GM21723 (cell line): Measurements from ENCODE around the gene TTC5.
"Not testable (repeated sequence)": the region's sequence is repeated elsewhere in the genome, so short reads cannot be mapped to it uniquely, and the experiment has no call there.

Source experiments
- ATAC-seq: cut with Tn5 transposase; IDR thresholded peaks from one replicate; pipeline ENCODE4 v1.9.1; 2021; ENCODE audit warnings: mild to moderate bottlenecking, moderate library complexity; ENCODE audit not compliant: unreplicated experiment

The TTC5 gene, protein sequence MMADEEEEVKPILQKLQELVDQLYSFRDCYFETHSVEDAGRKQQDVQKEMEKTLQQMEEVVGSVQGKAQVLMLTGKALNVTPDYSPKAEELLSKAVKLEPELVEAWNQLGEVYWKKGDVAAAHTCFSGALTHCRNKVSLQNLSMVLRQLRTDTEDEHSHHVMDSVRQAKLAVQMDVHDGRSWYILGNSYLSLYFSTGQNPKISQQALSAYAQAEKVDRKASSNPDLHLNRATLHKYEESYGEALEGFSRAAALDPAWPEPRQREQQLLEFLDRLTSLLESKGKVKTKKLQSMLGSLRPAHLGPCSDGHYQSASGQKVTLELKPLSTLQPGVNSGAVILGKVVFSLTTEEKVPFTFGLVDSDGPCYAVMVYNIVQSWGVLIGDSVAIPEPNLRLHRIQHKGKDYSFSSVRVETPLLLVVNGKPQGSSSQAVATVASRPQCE

GRCh38 chr14:20305265-20306078 lies at the start of gene TTC5:
TTC5 (minus strand) TSS chr14:20305951; CDS start chr14:20305937, 14 bp downstream.
- ATAC-seq: peak; percentile 98

- no peak for ATAC-seq
Measured at GRCh38 chr14:20350860-20351259, 45.1 kb upstream of the TTC5 start.

DNA sequence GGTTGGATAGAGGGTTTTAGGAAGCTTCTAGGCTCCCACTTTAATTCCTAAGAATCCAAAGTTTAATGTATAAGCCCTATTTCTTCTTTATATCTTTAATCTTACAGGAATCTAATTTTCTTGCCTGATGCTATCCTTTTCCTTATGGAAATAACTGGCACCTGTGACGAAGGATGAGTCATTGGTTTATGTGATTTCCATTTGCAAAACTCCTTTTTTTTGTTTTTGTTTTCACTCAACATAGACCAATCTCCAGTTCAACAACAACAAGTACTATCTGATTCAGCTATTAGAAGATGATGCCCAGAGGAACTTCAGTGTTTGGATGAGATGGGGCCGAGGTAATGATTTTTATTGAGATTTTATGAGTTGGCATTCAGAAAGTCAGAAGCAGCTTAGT lies 44.5 kb upstream of the TTC5 start:
- no peak for ATAC-seq

GRCh38 chr14:20347747-20348146 lies 42.0 kb upstream of the TTC5 start:
- no peak for ATAC-seq

GRCh38 chr14:20346713-20347112 lies 41.0 kb upstream of the TTC5 start:
- no peak for ATAC-seq

DNA sequence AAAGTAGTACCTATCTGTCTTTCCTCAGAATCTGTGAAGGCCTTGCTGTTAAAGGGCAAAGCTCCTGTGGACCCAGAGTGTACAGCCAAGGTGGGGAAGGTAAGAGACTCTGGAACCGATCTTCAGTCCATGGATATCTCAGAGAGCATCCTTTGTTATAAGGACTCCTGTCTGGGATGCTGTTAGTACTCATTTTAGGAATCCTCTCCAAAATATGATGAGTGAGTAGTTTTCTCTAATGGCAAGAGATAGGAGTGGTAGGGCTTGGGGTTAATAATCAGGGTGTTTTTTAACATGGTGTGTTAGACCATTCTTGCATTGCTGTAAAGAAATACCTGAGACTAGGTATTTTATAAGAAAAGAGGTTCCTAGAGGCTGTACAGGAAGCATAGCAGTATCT lies 39.6 kb upstream of the TTC5 start:
- ATAC-seq: no peak

GRCh38 chr14:20343862-20344220 lies 38.1 kb upstream of the TTC5 start:
- ATAC-seq: no peak

GRCh38 chr14:20343092-20343861 lies 37.5 kb upstream of the TTC5 start, which contains the start of gene PARP2:
PARP2 (plus strand) TSS chr14:20343635; CDS start chr14:20343642, 7 bp downstream.
- ATAC-seq: peak; percentile 91

- ATAC-seq: no peak
Measured at GRCh38 chr14:20341646-20342045, 35.9 kb upstream of the TTC5 start.

GRCh38 chr14:20341032-20341431 lies 35.3 kb upstream of the TTC5 start:
- not testable (repeated sequence) for ATAC-seq

DNA sequence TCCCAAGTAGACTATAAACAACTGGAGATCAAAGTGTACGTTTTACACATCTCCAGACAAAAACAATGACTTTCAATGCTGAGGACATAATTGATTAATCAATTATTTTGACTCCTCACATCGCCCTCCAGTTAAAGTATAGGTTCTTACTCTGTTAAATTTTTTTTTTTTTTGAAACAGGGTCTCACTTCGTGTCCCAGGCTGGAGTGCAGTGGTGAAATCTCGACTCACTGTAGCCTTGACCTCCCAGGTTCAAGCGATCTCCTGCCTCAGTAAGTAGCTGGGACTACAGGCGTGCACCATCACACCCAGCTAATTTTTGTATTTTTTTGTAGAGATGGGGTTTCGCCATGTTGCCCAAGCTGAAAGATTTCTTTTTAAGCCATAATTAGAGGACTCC lies 28.3 kb upstream of the TTC5 start:
- ATAC-seq: no peak

GRCh38 chr14:20333494-20333841 lies 27.7 kb upstream of the TTC5 start:
- ATAC-seq: no peak

GRCh38 chr14:20332788-20333493 lies 27.2 kb upstream of the TTC5 start, which contains the start of gene CCNB1IP1:
CCNB1IP1 (minus strand) TSS chr14:20333279; CDS start chr14:20316523, 16,756 bp downstream.
- ATAC-seq: peak; percentile 98

- no peak for ATAC-seq
Measured at GRCh38 chr14:20332431-20332787, 26.7 kb upstream of the TTC5 start.

DNA sequence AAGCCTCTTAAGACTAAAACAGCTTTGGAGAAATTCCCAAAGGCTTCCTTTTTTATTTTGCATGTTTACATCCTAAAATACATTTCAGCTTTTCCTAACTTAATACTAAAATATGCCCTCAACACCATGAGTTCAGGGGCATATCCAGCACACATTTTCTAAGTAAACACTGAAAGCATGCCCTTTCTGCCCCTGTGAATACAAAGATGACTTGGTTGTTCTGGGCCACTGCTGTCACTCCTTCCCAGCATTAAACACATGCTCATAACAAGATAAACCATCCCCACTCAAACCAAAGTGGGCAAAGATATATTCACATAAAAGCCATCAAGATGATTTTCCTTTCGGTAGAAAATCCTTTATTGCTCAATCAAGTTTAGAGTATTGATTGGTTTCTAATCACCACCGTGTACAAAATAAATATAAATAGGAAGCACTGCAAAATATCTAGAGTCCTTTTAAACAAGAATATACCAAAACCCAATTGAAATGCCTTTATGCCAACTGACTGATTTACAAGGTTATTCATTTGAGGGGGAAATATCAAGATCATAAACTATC lies 25.4 kb upstream of the TTC5 start:
- ATAC-seq: no peak

DNA sequence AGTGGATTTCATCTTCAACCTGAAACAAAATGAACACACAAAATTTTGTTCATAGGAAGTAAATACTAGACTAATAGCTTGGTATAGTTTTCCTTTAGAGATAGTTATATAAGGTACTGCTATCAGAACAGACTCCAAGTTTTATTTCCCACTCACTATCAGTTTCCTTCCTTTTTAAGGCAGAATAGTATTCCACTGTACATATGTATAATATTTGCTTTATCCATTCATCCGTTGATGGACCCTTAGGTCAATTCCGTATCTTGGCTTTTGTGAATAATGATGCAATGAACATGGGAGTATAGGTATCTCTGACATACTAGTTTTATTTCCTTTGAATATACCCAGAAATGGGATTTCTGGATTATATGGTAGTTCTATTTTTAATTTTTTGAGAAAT lies 23.6 kb upstream of the TTC5 start:
- ATAC-seq: no peak

DNA sequence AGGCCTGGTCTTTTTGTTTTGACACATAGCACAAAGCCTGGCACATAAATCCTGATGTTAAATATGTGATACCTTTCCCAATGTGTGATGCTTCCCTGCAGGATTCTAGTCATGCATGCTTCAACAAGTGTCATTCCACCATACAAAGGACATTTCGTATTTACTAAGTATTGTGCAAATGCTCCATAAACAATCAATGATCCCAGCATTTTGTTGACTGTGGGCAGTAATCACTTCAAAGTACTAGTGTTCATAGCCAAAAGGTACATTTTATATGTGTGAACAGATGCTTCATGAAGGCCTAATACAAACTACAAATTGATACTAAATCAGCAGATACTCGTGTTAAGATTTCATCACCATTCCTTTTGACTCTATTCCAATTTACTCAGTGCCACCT lies 23.0 kb upstream of the TTC5 start:
- ATAC-seq: no peak

- ATAC-seq: peak; percentile 59
Measured at GRCh38 chr14:20327005-20327869, 21.5 kb upstream of the TTC5 start.

- ATAC-seq: no peak
Measured at GRCh38 chr14:20317720-20318119, 12.0 kb upstream of the TTC5 start.
